ENCODE results near the gene NCL.

NCL gene
- total RNA-seq, result 327 to 357 reads per million in 2 donors

- peak; percentile 77 for DNase-seq
Measured at GRCh38 chr2:231463698-231464575, at the start of gene NCL. NCL (minus strand) TSS chr2:231464484; CDS start chr2:231464353, 131 bp downstream.

GRCh38 chr2:231513746-231514224 is 49.5 kb upstream of the NCL start:
- no peak for DNase-seq

- DNase-seq, result no peak
Measured at GRCh38 chr2:231512222-231512621, 47.9 kb upstream of the NCL start.

GRCh38 chr2:231503766-231504165 is 39.5 kb upstream of the NCL start:
- no peak for DNase-seq

GRCh38 chr2:231502596-231502995 is 38.3 kb upstream of the NCL start:
- DNase-seq, result no peak

- no peak for DNase-seq
Measured at GRCh38 chr2:231497651-231498050, 33.4 kb upstream of the NCL start.

- DNase-seq, result no peak
Measured at GRCh38 chr2:231494669-231495068, 30.4 kb upstream of the NCL start.

GRCh38 chr2:231490801-231491200 is 26.5 kb upstream of the NCL start:
- no peak for DNase-seq

- DNase-seq, result no peak
Measured at GRCh38 chr2:231489990-231490389, 25.7 kb upstream of the NCL start.

GRCh38 chr2:231488331-231488730 is 24.0 kb upstream of the NCL start:
- DNase-seq, result no peak

GRCh38 chr2:231486851-231487596 is 22.7 kb upstream of the NCL start:
- DNase-seq, result no peak

GRCh38 chr2:231483398-231484329 is 19.4 kb upstream of the NCL start:
- peak; percentile 37 for DNase-seq

- peak; percentile 46 for DNase-seq
Measured at GRCh38 chr2:231482806-231483391, 18.6 kb upstream of the NCL start.

- no peak for DNase-seq
Measured at GRCh38 chr2:231480781-231481180, 16.5 kb upstream of the NCL start.

GRCh38 chr2:231479455-231479854 is 15.2 kb upstream of the NCL start:
- no peak for DNase-seq

- no peak for DNase-seq
Measured at GRCh38 chr2:231476920-231477319, 12.6 kb upstream of the NCL start.

GRCh38 chr2:231475965-231476364 is 11.7 kb upstream of the NCL start:
- no peak for DNase-seq

- DNase-seq, result no peak
Measured at GRCh38 chr2:231472816-231473215, 8.5 kb upstream of the NCL start.

GRCh38 chr2:231470246-231470900 is 6.1 kb upstream of the NCL start:
- no peak for DNase-seq

GRCh38 chr2:231469583-231469950 is 5.3 kb upstream of the NCL start:
- DNase-seq, result no peak

- no peak for DNase-seq
Measured at GRCh38 chr2:231467613-231468530, 3.6 kb upstream of the NCL start.

All from activated gamma-delta T cell (primary cell).